RWPE2 (cell line): ENCODE results near the gene TGIF1.
A peak's percentile ranks its signal among the peaks of the same experiment; 100 is the strongest.

Source experiments
- ATAC-seq: fragments of 200-7000 bp; cut with Tn5 transposase; 3 replicates; pipeline ENCODE4 v1.9.1; 2021; ENCODE audit warnings: low read depth
- DNase-seq: peaks from one replicate; pipeline ENCODE4 v3.0.0-alpha.2; 2020; ENCODE audit warnings: low spot score
- H3K27ac ChIP-seq: fragments of 450-650 bp; 2 replicates; pipeline ENCODE4 v1.5.1; 2017; ENCODE audit warnings: mild to moderate bottlenecking; ENCODE audit not compliant: poor library complexity, severe bottlenecking
- H3K27me3 ChIP-seq: fragments of 250-450 bp; sonication (Bioruptor Pico); 2 replicates; pipeline ENCODE4 v1.5.1; 2021; ENCODE audit warnings: mild to moderate bottlenecking, moderate library complexity; ENCODE audit not compliant: insufficient read depth, poor library complexity, severe bottlenecking
- H3K36me3 ChIP-seq: fragments of 250-450 bp; sonication (Bioruptor Pico); 2 replicates; pipeline ENCODE4 v1.5.1; 2020; ENCODE audit warnings: low read depth, mild to moderate bottlenecking, moderate library complexity
- H3K4me1 ChIP-seq: fragments of 250-450 bp; sonication (Bioruptor Pico); 2 replicates; pipeline ENCODE4 v1.5.1; 2021; ENCODE audit warnings: mild to moderate bottlenecking, moderate library complexity; ENCODE audit not compliant: insufficient read depth, poor library complexity, severe bottlenecking
- H3K4me3 ChIP-seq: fragments of 250-450 bp; sonication (Bioruptor Pico); 2 replicates; pipeline ENCODE4 v1.5.1; 2021; ENCODE audit warnings: mild to moderate bottlenecking, moderate library complexity; ENCODE audit not compliant: severe bottlenecking
- H3K9me3 ChIP-seq: fragments of 250-450 bp; sonication (Bioruptor Pico); 2 replicates; pipeline ENCODE4 v1.5.1; 2021; ENCODE audit warnings: mild to moderate bottlenecking, moderate library complexity; ENCODE audit not compliant: severe bottlenecking
- TF ChIP-seq, protein P1 (sequence below): fragments of 450-650 bp; IDR thresholded peaks from one replicate; pipeline ENCODE4 v1.5.1; 2017; ENCODE audit warnings: mild to moderate bottlenecking, moderate library complexity; ENCODE audit not compliant: poor library complexity, severe bottlenecking

The TGIF1 gene

GRCh38 chr18:3450012-3450798 lies at the start of gene TGIF1:
TGIF1 (plus strand) TSS chr18:3450172; CDS start chr18:3450490, 318 bp downstream.
- ATAC-seq (peak; percentile 43), DNase-seq (peak; percentile 84)
- Histone ChIP-seq H3K4me1 (peaks cover 21% of the 10 kb centered on the region), H3K27me3 (no peaks in the 10 kb centered on the region), H3K27ac (peak within 1 kb of the TSS; percentile 93), H3K4me3 (peak within 1 kb of the TSS; percentile 92), H3K36me3 (peaks cover 25% of the 10 kb centered on the region), H3K9me3 (no peaks in the 10 kb centered on the region)
- TF ChIP-seq, protein P1, sequence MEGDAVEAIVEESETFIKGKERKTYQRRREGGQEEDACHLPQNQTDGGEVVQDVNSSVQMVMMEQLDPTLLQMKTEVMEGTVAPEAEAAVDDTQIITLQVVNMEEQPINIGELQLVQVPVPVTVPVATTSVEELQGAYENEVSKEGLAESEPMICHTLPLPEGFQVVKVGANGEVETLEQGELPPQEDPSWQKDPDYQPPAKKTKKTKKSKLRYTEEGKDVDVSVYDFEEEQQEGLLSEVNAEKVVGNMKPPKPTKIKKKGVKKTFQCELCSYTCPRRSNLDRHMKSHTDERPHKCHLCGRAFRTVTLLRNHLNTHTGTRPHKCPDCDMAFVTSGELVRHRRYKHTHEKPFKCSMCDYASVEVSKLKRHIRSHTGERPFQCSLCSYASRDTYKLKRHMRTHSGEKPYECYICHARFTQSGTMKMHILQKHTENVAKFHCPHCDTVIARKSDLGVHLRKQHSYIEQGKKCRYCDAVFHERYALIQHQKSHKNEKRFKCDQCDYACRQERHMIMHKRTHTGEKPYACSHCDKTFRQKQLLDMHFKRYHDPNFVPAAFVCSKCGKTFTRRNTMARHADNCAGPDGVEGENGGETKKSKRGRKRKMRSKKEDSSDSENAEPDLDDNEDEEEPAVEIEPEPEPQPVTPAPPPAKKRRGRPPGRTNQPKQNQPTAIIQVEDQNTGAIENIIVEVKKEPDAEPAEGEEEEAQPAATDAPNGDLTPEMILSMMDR: no peak

DNA sequence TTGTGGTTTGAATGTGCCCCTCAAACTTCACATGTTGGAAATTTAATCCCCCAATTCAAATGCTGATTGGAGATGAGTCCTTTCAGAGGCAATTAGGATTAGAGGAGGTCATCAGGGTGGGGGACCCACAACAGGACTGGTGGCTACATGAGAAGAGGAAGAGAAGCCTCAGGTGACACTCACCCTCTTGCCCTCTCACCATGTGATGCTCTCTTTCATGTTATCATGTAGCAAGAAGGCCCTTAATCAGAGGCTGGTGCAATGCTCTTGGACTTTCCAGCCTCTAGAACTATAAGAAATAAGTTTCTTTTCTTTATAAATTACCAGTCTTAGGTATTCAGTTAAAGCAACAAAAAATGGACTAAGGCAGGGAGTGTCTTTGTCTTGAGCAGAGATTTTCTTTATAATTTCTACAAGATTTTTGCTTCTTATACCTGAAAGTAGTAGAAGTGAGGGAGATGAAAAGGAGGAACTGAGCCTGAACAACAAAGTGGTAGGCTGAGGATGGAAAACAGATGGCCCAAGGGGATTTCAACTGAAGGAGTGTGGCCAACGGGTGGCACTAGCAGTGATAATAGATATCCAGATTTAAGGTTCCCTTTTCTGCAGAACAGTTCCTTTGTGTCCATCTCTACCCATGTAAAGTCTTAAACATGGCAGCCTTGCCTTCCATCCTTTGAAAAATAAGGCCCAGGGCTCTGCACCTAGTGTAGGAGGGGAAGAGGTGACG lies 49.2 kb upstream of the TGIF1 start:
- no peaks in the 10 kb centered on the region for H3K27me3 ChIP-seq
- ATAC-seq: no peak
- peaks cover 2% of the 10 kb centered on the region for H3K9me3 ChIP-seq
- H3K4me1 ChIP-seq: peaks cover 4% of the 10 kb centered on the region
- no peaks in the 10 kb centered on the region for H3K36me3 ChIP-seq
- no peak overlapping the region for H3K4me3 ChIP-seq
- no peak overlapping the region for H3K27ac ChIP-seq
- DNase-seq: no peak
- TF ChIP-seq, protein P1: no peak

- no peak overlapping the region for H3K4me3 ChIP-seq
- H3K4me1 ChIP-seq: peaks cover 4% of the 10 kb centered on the region
- DNase-seq (no peak), ATAC-seq (no peak)
- H3K27ac ChIP-seq: no peak overlapping the region
- peaks cover 2% of the 10 kb centered on the region for H3K9me3 ChIP-seq
- H3K36me3 ChIP-seq: no peaks in the 10 kb centered on the region
- H3K27me3 ChIP-seq: no peaks in the 10 kb centered on the region
- TF ChIP-seq, protein P1: no peak
These were observed 48.0 kb upstream of the TGIF1 start for GRCh38 chr18:3401669-3402620.

DNA sequence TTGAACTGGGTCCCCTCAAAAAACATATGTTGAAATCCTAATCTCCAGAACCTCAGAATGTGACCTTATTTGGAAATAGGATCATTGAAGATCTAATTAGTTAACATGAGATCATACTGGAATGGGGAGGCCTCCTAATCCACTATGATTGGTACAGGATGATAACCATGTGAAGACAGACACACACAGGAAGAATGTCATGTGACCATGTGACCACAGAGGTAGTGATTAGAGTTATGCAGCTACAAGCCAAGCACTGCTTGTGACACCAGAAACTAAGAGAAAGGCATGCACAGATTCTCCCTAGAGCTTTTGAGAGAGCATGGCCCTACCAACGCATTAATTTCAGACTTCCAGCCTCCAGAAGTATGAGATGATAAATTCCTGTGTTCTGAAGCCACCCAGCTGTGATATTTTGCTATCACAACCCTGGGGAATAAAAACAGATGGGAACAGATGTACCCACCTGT lies 47.0 kb upstream of the TGIF1 start:
- ATAC-seq: no peak
- no peak overlapping the region for H3K27ac ChIP-seq

More for the DNA sequence above, 47.0 kb upstream of the TGIF1 start:
- H3K4me1 ChIP-seq: no peaks in the 10 kb centered on the region
- H3K27me3 ChIP-seq: no peaks in the 10 kb centered on the region
- H3K9me3 ChIP-seq: peaks cover 2% of the 10 kb centered on the region
- no peak for DNase-seq
- TF ChIP-seq, protein P1: no peak
- no peak overlapping the region for H3K4me3 ChIP-seq
- H3K36me3 ChIP-seq: no peaks in the 10 kb centered on the region
